DMS 273 (cell line): ENCODE measurements around the gene WDFY4.
A peak's percentile ranks its signal among the peaks of the same experiment; 100 is the strongest.

Experiments
- DNase-seq: peaks from one replicate; lab custom pipeline; 2025; ENCODE audit not compliant: unreplicated experiment; lab: John Stamatoyannopoulos, UW

The WDFY4 gene

GRCh38 chr10:48900371-48900801, 215.7 kb downstream of the WDFY4 start:
- no peak for DNase-seq

GRCh38 chr10:48901319-48901718, 216.6 kb downstream of the WDFY4 start:
- DNase-seq: no peak

- DNase-seq: no peak
Measured at GRCh38 chr10:48902096-48902495, 217.4 kb downstream of the WDFY4 start.

- no peak for DNase-seq
Measured at GRCh38 chr10:48903151-48903550, 218.5 kb downstream of the WDFY4 start.

- no peak for DNase-seq
Measured at GRCh38 chr10:48904861-48905260, 220.2 kb downstream of the WDFY4 start.

GRCh38 chr10:48905311-48905710, 220.6 kb downstream of the WDFY4 start:
- DNase-seq: no peak

GRCh38 chr10:48906841-48907240, 222.2 kb downstream of the WDFY4 start:
- DNase-seq: no peak

GRCh38 chr10:48907730-48908129, 223.1 kb downstream of the WDFY4 start:
- DNase-seq: no peak

GRCh38 chr10:48910548-48910947, 225.9 kb downstream of the WDFY4 start:
- DNase-seq: no peak

- DNase-seq: no peak
Measured at GRCh38 chr10:48913674-48914073, 229.0 kb downstream of the WDFY4 start.

GRCh38 chr10:48923748-48924147, 239.1 kb downstream of the WDFY4 start:
- no peak for DNase-seq

GRCh38 chr10:48924988-48925387, 240.3 kb downstream of the WDFY4 start:
- DNase-seq: no peak

- DNase-seq: no peak
Measured at GRCh38 chr10:48926255-48926654, 241.6 kb downstream of the WDFY4 start.

- no peak for DNase-seq
Measured at GRCh38 chr10:48926764-48927540, 242.3 kb downstream of the WDFY4 start.

GRCh38 chr10:48929413-48929990, 244.8 kb downstream of the WDFY4 start:
- DNase-seq: no peak

- DNase-seq: no peak
Measured at GRCh38 chr10:48931188-48931587, 246.5 kb downstream of the WDFY4 start.

- peak; percentile 6 for DNase-seq
Measured at GRCh38 chr10:48932831-48933664, 248.4 kb downstream of the WDFY4 start.

GRCh38 chr10:48934672-48935501, 250.2 kb downstream of the WDFY4 start:
- no peak for DNase-seq

- no peak for DNase-seq
Measured at GRCh38 chr10:48935577-48935976, 250.9 kb downstream of the WDFY4 start.

- DNase-seq: no peak
Measured at GRCh38 chr10:48937796-48938195, 253.1 kb downstream of the WDFY4 start.

- no peak for DNase-seq
Measured at GRCh38 chr10:48938281-48938680, 253.6 kb downstream of the WDFY4 start.
